NCI-H1436 treated with DMSO at 0.1 percent for 48 hours (cell line): Measurements from ENCODE around the gene MPV17L.
"Not testable (repeated sequence)": the region's sequence is repeated elsewhere in the genome, so short reads cannot be mapped to it uniquely, and the experiment has no call there.

Experiments
- DNase-seq: peaks from one replicate; lab custom pipeline; 2025; lab: John Stamatoyannopoulos, UW

The MPV17L gene

GRCh38 chr16:15395631-15396508, at the start of gene MPV17L:
Gene MPV17L (plus strand): TSS chr16:15395754. CDS start chr16:15395898, 144 bp downstream.
- DNase-seq: not testable (repeated sequence)

- not testable (repeated sequence) for DNase-seq
Measured at GRCh38 chr16:15348721-15349120, 46.8 kb upstream of the MPV17L start.

GRCh38 chr16:15351251-15351650, 44.3 kb upstream of the MPV17L start:
- DNase-seq: not testable (repeated sequence)

GRCh38 chr16:15351745-15352144, 43.8 kb upstream of the MPV17L start:
- DNase-seq: not testable (repeated sequence)

- DNase-seq: not testable (repeated sequence)
Measured at GRCh38 chr16:15352852-15353251, 42.7 kb upstream of the MPV17L start.

DNA sequence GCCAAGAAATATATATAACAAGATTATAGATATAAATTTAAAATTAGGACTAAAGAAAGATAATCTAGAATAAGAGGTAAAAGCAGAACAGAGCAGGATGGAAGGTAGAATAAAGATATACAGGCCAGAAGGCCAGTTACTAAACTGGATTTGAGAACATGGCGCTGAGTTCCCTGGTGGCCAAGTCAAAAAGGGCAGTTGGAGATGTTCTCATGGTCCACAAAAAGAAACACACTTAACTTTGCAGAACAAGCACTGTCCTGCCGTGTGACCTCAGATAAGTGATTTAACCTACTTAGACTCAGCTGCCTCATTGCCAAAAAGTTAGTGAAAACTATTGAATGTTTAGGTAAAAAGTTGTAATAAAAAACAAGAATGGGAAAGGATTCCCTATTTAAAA, 40.7 kb upstream of the MPV17L start:
- not testable (repeated sequence) for DNase-seq

GRCh38 chr16:15357495-15357894, 38.1 kb upstream of the MPV17L start:
- not testable (repeated sequence) for DNase-seq

DNA sequence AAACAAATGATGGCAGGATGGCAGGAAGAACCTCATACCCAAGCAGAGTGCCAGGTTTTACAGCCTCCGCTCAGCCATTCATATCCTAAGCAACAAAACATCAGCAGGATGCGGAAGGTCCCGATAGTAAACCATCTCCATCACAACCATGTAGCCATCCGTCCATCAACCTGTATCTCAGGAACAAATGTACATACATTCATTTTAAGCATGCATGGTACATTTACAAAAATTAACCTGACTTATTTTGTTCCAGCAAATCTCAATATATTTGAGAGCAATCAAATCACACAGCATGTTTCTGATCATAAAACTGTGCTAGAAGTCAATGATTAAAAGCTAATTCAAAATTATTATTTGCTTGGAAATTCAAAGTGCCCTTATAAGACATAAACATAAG, 17.4 kb upstream of the MPV17L start, which contains the start of gene NPIPA5:
NPIPA5 (minus strand) TSS at position 101 of the 400 bp plus-strand sequence; CDS start at position 101, 0 bp downstream.
- not testable (repeated sequence) for DNase-seq

DNA sequence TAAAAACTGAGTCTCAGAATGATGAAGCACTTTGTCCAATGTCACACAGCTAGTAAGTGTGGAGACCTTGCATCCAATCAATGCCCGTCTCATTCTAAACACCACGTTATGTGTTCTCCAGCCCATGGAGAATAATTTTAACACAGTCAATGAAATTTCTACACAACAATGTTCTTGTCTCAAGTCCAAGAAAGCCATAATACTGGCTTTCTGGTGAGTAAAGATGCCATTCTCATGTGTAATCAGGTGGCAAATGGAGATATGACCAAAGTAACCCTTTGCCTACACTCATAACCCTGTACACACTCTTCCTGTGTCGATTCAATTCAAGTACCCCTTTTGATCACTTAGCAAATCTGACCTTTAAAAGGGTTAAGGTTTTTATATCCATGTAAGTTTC, 12.7 kb upstream of the MPV17L start:
- not testable (repeated sequence) for DNase-seq

GRCh38 chr16:15388060-15388459, 7.5 kb upstream of the MPV17L start:
- DNase-seq: not testable (repeated sequence)

GRCh38 chr16:15389916-15390315, 5.6 kb upstream of the MPV17L start:
- not testable (repeated sequence) for DNase-seq

DNA sequence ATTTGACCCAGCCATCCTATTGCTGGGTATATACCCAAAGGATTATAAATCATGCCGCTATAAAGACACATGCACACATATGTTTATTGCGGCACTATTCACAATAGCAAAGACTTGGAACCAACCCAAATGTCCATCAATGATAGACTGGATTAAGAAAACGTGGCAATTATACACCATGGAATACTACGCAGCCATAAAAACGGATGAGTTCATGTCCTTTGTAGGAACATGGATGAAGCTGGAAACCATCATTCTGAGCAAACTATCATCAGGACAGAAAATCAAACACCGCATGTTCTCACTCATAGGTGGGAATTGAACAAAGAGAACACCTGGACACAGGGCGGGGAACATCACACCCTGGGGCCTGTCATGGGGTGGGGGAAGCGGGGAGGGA, 2.5 kb upstream of the MPV17L start:
- DNase-seq: not testable (repeated sequence)

DNA sequence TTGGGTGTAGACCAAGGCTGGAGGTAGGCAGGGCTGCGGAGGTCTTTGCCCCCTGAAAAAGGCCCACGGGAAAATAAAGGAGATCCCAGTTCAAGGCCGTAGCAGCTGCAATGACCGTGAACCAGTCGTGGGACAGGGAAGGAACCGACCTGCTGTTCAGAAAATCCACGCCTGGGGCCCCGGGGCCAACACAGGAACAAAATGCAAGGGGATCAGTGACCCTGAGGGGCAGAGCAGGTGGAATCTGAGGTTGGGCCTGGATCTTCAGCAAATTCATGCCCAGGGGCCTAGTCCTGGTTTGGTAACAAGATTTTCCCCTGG, 915 bp downstream of the MPV17L start:
- not testable (repeated sequence) for DNase-seq

GRCh38 chr16:15396948-15397594, 1.5 kb downstream of the MPV17L start:
- DNase-seq: no peak

- no peak for DNase-seq
Measured at GRCh38 chr16:15398618-15399316, 3.2 kb downstream of the MPV17L start.

GRCh38 chr16:15399317-15399716, 3.8 kb downstream of the MPV17L start:
- DNase-seq: no peak

DNA sequence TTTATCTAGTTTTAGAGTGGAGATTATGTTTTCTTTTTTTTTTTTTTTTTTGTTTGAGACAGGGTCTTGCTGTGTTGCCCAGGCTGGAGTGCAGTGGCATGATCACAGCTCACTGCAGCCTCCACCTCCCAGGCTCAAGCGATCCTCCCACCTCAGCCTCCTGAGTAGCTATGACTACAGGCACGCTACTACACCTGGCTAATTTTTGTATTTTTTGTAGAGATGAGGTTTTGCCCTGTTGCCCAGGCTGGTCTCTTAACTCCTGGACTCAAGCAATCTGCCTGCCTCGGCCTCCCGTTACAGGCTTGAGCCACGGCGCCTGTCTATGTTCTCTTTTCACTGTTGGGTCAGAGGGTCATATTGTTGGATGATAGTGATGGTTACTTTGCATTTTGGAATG, 4.8 kb downstream of the MPV17L start:
- DNase-seq: not testable (repeated sequence)

DNA sequence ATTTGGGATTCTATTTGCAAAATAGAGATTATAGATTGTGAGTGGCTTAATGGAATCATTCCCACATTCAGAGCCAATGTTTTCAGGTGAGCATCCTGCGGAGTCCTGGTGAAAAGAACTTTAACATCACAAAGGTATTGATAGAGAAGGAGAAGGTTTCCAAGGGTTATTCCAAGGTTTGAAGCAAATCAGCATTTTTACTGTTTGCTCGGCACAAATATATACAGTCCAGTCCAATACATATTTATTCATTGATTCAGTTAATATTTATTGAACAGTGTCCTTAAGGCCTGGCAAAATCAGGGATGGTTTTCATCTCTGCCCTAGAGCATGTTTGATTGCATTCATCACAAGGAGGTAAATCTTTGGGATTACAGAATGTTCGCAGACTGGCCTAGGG, 6.4 kb downstream of the MPV17L start:
- DNase-seq: no peak

DNA sequence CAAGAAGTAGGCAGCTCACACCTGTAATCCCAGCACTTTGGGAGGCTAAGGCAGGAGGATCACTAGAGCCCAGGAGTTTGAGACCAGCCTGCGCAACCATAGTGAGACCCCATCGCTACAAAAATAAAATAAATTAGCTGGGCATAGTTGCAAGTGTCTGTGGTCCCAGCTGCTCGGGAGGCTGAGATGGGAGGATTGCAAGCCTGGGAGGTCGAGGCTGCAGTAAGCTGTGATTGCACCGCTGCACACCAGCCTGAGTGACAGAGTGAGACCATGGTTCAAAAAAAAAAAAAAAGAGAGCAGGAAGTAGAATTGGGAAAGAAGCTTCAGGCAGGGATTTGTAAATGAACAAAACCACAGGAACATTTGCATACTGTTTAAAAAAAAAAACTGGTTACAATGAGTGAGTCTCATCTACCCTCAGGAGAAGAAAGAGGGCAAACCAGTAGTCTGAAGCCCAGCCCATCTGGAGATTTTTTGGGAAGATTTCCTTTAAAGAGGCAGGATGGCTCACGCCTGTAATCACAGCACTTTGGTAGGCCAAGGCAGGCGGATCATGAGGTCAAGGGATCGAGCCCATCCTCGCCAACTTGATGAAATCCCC, 7.9 kb downstream of the MPV17L start:
- DNase-seq: no peak

DNA sequence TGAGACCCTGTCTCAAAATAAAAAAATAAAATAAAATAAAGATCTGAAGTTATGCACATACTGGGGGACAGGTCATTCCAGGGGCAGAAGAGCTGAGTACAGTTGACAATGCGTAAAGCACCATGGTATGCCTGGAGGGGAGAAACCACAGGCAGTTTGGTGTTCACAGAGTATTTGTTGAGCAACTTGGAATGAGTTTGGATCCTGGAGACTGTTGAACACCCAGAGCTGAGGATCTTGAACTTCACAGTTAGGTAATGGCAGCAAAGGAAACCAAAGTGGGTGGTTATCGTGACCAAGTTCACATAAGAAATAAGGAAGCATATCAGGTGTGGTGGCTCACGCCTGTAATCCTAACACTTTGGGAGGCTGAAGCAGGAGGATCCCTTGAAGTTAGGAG, 8.5 kb downstream of the MPV17L start:
- not testable (repeated sequence) for DNase-seq

GRCh38 chr16:15404792-15405191, 9.2 kb downstream of the MPV17L start:
- DNase-seq: no peak

DNA sequence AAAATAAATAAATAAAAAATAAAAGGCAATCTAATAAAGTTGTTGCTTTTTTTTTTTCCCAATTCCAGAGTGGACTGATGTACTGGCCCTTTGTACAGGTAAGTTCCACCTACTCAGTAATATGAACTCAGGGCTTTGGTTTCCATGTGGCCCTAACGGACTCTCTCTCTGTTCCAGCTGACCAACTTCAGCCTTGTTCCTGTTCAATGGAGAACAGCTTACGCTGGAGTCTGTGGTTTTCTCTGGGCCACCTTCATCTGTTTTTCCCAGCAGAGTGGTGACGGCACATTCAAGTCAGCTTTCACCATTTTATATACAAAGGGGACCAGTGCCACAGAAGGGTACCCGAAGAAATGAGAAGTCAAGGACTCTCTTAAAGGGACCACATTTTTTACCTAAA, 12.2 kb downstream of the MPV17L start:
- DNase-seq: not testable (repeated sequence)
